GM21737 (cell line): ENCODE results near the gene CBR1.

ENCODE experiments used
- ATAC-seq: cut with Tn5 transposase; IDR thresholded peaks from one replicate; pipeline ENCODE4 v1.9.1; 2021; ENCODE audit warnings: mild to moderate bottlenecking, moderate library complexity; ENCODE audit not compliant: unreplicated experiment

Gene CBR1

GRCh38 chr21:36113647-36114428 is 44.0 kb downstream of the CBR1 start:
- no peak for ATAC-seq

DNA sequence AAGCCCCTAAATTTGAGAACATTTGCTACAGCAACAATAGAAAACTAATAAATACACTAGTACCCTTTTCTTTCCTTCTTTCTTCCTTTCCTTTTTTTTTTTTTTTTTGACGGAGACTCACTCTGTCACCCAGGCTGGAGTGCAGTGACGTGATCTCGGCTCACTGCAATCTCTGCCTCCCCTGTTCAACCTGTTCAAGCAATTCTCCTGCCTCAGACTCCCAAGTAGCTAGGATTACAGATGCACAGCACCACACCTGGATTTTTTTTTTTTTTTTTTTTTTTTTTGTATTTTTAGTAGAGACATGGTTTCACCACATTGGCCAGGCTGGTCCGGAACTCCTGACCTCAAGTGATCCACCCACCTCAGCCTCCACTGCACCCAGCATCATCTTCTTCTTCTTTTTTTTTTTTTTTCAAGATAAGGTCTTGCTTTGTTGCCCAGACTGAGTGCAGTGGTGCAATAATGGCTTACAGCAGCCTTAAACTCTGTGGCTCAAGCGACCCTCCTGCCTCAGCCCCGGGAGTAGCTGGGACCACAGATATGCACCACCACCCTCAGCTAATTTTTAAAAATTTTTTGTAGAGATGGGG is 45.4 kb downstream of the CBR1 start:
- no peak for ATAC-seq

- ATAC-seq: no peak
Measured at GRCh38 chr21:36117286-36117741, 47.5 kb downstream of the CBR1 start.

- no peak for ATAC-seq
Measured at GRCh38 chr21:36120304-36120888, 50.6 kb downstream of the CBR1 start.
